Activated naive CD8-positive, alpha-beta T cell treated with anti-CD3 and anti-CD28 coated beads, Interleukin-2, amount 50 U/mL, for 16 hours (primary cell): ENCODE results near the gene MSL3B.

Experiments
- DNase-seq: peaks from one replicate; pipeline ENCODE4 v3.0.0-alpha.2; 2020; ENCODE audit warnings: low read depth, low spot score

The MSL3B gene

DNA sequence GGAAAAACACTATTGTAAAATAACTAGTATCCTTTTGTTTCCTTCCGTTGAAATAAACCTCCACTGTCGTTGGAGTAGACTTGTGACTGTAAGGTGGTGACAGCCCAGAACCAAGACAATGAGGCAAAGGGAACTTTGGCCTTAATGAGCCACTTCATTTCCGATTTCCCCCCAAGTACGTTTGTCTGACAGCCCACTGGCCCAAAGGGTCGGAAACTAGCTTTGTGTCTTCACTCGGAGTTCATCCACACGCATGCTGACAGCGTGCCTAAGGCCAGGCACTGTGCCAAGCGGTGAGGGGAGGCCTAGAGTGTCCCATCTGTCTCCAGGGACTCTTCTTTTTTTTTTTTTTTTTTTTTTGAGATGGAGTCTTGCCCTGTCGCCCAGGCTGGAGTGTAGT lies 34.8 kb downstream of the MSL3B start:
- DNase-seq = no peak

DNA sequence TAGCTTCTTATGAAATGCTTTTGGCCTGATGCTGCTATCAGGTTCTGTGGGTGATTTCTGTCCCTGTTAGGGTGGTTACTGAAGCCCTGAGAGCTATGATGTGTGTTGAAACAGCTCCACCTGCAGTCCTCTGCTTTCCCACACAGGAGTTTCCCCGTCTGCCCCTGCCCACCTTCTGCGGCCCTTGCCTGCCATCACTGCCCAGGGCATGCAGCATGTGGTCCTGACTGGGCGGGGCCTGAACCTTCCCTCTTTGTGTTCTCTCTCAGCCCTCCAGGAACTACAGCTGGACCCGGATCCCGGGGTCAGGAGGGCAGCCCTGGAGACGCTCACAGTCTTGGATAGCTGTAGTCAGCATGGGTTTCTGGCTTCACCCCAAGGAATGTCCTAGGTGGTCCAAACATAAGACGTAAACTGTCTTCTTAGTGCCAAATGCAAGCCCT lies 35.3 kb downstream of the MSL3B start:
- DNase-seq = no peak

DNA sequence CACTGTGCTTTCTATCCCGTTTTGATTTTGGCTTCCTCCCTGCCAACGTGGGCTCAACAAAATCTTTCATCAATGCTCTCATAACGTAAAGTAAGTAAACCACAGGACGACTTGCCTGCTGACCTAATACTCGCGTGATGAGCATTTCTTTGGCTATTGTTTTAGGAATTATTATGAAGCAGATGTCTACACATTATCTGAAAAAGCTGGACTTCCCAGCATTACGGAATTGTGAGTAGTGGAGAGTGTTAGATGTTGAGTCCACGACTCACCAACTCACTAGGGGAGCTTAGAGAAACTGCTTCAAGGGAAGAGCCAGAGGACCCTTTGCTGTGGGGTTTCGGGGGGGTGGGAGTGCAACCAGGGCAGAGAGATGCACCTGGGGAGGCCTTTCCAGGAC lies 35.8 kb downstream of the MSL3B start:
- DNase-seq = no peak

DNA sequence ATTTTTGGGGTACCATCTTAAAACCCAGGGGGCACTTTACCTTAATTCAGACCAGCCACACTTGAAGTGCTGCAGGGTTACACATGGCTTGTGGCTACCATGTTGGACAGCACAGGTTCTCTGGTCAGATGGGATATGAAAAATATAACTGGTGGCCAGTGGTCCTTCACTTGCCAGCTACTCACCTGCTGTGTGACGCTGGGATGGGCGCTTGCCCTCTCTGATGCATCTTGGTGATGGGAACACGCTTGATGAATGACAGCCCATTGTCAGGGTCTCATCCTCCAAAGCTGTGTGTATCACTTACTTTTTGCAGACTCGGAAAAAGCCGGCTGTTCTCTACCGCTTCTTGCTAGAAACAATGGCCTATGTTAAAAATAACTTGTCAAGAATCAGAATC lies 36.3 kb downstream of the MSL3B start:
- no peak for DNase-seq

DNA sequence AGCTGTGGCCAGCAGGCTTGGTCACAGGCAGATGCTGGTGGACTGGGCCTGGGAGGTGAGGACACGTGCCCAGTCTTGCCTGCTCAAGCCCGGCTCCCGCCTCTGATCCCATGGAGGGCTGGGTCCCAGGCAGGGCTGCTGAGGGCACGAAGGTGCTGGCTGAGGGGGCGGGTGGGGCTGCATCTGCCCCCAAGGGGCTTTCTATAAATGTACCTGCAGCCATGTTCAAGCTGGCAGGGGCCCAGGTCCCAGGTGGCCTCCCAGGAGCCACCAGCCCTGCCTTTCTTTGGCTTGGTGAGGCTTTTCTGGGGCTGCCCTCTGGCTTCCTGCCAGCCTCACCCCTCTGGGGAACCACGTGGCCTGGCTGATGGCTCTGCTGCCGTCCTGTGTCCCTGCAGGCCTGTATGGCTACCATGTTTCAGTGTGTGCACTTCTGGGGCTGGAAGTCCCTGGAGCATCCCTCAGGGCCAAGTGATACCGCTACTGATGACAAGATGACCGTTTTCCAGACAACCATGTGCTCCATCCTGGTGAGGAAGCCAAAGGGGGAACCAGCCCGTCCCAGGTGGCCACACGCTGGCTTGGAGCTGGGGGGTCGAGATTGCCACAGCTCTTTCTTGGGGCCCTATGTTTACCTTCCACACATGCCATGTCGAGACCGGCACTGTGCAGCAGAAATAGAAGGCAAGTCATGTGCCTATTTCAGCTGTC lies 37.0 kb downstream of the MSL3B start:
- DNase-seq = no peak

DNA sequence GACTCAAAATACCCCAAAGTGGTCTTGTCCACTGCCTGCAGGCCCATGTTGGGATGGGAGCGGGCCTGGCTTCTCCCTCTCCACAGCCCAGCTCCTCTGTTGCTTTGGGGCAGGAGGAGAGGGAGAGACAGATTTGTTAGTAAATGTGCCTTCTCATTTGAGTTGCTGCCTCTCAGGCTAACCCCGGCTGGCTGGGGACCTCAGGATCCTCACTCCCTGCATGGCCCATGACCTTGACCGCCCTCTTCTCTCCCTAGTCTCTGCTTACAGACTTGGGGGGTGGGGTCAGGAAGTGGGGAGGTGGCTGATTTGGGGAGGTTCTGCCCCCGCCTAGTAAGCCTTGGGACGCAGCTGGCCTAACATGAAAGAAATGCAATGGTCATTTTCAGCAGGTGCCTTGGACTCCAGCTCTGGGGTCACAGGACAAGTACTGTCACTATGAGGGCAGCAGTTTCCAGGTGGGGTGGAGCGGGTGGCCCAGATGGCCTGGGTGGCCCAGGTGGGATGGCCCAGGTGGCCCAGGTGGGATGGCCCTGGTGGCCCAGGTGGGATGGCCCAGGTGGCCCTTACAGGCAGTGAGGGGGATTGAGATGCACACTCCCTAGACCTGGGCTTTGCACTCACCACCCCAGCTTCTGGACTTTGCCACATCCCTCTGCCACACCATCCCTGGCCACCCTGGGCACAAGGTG lies 37.9 kb downstream of the MSL3B start:
- no peak for DNase-seq

DNA sequence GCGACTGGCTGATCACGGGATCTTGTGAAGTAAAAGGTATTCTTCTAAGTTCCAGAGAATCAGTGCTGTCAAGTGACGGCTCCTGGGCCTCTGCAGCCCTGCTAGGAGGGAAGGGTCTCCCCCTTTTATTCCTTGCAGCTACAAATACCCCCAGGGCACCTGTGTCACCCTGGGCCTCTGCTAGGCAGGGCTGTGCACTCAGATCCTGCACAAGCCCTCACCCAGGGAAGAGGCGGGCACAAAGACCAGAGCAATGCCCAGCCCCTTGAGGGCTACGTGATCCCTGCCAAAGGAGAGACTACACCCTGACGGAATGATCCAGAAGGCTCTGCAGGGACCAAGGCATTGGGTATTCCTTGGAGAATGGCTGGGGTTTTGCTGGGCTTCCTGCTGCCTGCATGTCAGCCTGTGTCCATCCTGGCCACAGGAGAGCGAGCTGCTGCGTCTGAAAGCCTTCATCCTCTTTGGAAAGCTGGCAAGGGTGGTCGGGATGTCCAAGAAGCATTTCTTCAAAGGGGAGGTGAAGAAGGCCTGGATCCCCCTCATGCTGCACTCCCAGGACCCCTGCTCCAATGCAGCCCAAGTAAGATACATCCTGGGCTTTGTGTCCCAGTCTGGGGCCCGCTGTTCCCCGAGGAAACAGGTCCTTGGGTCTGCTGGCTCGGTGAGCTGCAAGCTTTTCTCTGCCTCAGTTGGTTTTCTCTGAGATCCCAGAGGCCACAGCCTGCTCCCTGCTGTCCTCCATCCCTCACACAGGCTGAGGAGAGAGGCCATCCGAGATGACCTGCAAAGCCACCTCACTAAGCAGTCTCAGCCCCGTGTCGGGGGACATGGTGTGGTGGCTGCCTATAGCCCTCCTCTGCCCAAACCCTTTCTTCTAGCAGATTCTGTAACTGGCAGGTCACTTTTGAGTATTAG lies 38.7 kb downstream of the MSL3B start:
- DNase-seq = no peak

DNA sequence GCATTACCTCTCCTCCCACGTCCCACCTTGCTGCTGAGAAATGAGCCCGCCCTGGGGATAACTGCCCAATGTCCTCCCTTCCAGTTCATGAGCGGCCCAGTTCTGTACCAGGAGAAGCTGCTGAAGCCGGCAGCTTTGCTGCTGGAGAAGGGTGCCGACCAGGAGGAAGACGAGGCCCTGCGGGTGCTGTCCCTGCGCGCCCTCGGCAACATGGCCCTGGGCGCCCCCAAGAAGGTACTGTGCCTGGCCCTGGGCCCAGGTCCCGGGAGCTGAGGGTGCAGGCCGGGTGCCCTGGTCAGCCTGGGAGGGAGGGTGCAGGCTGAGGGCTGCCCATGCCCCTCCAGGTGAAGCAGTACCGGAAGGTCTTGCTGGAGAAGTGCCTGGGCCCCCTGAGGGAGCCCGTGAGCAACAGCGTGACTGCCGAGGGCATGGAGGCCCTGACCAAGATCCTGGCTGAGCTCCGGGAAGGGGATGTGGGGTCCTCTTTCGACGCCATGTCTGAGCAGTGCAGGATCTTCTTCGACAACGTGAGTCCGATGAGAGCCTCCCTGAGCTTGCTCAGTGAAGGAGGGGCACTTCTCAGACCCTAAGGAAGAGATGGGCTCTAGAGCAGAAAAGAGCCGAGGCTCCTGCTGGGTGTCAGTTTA lies 39.5 kb downstream of the MSL3B start:
- DNase-seq = no peak

DNA sequence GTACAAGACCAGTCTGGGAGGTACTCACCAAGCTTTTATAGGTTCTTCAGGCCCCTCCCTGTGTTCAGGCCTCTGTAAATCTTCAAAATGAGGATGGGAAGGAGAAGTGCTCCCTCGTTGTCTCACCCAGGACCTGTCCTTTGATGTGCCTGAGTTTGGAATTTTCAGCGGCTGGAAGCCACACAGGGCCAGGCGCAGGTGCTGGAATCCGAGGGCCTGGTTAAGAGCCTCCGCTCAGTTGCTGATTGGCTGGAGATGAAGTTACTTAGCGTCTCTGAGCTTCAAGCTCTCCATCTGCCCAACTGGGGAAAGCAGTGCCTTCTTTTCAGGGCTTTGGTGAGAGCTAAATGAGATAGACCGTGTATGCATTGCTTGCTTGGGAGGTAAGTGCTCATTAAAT lies 43.8 kb downstream of the MSL3B start:
- no peak for DNase-seq

DNA sequence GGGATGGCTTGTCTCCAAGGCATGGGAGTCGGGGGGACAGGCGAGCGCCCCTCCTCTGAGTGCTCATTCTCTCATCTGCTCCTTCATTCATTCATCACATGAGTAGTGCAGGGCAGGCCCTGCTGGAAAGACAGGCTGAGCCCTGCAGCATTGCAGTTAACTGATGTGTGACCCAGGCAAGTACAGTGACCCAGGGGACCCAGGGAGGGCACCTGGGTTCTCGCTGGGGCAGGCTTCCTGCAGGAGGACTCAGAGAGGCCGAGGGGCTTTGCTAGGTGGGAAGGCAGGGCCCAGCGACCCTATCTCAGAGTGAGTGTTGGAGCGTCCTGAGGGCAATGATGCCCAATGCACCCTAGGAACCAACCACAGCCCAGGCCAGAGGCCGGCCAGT lies 44.5 kb downstream of the MSL3B start:
- no peak for DNase-seq

DNA sequence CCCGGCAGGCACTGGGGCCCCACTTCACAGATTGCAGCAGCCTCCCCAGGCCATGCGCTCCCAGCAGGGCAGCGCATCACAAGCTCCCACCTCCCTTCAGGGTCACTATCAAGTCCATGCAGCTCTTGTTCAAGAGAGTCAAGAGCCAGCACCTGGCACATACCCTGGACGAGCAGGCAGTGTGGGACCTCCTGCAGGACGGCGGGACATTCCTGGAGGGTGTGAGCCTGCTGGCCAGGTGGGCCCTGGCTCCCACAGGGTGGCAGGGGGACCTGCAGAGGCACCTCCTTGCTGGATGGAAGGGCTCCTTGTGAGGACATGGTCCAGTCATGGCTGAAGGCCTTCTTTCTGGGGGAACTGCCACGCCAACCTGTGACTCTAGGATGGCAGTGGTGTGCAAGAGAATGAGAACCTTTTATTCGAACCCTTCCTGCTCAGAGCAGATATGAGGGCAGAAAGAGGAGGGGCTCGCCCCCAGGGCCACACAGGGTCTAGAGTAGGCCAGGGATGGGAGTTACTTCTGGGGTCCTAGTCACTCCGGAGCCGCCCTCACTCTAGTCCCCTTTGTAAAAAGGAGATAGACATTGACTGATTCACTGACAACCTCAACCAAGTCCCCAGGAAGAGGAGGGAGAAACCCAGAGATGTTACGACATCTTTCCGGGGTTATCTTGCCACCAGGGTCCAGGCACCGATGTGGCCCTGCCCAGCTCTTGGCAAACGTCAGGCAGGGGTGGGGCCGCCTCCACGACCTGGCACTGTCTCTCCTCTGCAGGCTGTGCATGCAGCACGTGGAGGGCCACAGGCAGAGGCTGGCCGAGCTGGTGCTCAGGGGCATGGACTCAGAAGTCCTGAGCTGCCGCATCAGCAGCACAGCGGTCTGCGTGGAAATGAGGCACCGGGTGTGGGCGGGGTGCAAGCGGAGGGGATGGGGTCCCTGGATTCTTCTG lies 45.1 kb downstream of the MSL3B start:
- no peak for DNase-seq

DNA sequence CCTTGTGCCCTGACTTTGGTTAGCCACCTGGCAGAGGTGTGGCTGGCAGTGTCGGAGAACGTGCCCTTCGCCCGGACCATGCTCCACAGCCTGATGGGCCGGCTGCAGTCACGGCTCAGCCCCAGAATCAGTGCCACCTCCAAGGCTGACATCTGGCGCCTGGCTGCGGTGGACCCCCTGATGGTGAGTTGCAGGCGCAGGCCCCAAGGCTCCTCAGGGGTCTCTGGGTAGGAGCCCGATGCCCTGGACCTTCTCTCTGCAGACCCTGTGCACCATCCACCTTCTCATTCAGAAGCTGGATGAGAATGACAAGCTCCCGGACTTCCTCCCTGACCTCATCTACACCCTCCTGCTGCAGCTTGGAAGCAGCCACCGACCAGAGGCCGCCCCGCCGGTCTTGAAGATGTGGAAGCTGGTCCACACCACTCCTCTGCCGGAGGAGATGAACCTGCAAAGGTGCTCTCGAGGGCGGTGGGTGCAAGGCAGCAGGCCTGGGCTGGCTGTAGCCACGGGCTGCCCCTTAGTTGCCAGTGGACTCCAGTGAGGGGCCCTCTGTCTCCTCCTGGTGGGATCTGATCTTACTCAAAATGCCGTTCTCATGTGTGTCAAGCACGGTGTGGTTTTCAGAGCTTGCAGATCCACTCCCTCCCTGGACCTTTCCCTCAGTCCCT lies 46.0 kb downstream of the MSL3B start:
- DNase-seq = no peak

DNA sequence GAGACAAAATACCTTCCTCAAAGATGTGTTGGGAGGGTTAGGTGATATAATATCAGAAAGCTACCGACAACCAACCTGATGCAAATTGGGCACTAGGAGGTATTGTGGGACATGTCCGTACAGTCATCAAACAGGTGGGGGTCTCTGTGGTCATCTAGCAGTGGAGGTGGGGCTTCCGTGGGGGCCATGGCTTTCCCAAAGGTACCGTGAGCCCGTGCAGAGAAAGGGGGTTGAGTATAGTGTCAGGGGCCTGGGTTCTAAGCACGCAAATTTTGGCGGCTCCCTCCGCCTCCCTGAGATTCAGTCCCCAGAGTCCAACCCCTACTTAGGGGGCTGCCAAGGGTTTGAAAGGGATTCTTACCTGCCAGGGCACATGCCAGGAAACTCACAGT lies 46.5 kb downstream of the MSL3B start:
- no peak for DNase-seq

DNA sequence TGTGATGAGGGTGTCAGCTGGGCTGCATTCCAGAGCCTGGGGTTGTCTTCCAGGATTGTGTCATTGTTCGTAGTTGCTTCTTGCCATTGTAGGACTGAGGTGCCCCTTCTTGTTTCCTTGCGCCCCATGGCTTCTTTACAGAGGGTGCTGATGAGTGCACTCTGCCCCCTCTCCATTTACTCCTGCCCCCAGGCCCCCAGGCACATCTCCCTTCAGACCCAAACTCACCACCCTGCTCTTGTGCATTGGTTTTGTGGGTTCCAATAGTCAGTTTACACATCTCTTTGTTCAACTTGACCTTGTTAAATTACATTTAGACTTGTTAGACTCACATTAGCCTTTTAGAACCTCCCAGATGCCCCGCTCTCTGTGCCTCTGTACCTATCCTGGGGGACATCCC lies 47.0 kb downstream of the MSL3B start:
- DNase-seq = no peak

DNA sequence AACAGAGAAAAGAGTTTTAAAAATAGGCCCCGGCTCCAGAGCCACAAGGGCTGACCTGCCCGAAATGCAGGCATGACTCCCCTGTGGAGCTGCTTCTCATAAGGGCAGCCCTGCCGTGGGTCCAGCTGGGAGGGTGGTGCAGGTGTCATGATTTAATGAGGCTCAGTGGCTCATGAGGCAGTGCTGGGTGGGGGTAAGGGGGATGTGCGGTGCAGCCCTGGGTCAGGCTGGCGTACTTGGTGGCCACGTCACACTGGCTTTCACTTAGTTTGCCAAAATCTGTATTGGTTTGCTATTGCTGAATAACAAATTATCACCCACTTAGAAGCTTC lies 47.4 kb downstream of the MSL3B start:
- no peak for DNase-seq

DNA sequence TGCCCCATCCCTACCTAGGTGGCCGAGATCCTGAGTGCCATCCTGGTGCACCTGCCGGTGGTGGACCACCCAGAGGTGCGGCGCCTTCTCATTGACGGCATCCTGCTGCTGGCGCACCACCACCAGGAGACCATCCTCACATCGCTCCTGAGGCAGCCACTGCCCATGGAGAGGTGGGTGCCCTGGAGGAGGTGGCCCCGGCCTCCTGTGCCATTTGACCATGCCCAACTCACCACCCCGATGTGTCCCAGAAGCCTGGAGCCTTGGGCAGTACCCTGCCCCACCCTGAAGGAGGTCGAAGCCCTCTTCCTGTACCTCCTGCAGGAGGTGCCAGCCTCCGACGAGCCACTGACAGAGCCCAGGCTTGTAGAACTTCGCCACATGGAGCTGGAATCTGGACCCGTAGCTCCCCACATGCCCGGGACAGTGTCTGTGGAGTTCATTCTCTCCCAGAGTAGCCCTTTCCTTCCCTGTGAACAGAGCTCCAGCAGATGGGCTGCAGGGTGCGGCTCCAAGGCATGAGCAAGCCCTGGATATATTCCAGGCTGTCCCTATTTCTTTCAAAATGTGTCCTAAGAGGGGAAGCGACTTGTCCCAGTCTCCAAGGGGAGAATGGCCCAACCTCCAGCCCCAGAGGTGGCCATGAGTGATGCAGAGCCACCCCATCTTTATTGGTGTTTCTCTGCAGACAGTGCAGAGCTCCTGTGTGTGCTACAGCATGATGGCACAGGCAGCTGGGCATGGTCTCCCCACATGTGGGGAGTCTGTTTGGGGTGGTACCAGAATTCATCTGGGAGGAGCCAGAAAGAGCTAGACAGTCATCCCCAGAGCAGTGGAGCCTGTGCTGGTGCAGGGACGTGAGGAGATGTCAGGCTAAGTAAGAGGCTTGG lies 48.1 kb downstream of the MSL3B start:
- no peak for DNase-seq

DNA sequence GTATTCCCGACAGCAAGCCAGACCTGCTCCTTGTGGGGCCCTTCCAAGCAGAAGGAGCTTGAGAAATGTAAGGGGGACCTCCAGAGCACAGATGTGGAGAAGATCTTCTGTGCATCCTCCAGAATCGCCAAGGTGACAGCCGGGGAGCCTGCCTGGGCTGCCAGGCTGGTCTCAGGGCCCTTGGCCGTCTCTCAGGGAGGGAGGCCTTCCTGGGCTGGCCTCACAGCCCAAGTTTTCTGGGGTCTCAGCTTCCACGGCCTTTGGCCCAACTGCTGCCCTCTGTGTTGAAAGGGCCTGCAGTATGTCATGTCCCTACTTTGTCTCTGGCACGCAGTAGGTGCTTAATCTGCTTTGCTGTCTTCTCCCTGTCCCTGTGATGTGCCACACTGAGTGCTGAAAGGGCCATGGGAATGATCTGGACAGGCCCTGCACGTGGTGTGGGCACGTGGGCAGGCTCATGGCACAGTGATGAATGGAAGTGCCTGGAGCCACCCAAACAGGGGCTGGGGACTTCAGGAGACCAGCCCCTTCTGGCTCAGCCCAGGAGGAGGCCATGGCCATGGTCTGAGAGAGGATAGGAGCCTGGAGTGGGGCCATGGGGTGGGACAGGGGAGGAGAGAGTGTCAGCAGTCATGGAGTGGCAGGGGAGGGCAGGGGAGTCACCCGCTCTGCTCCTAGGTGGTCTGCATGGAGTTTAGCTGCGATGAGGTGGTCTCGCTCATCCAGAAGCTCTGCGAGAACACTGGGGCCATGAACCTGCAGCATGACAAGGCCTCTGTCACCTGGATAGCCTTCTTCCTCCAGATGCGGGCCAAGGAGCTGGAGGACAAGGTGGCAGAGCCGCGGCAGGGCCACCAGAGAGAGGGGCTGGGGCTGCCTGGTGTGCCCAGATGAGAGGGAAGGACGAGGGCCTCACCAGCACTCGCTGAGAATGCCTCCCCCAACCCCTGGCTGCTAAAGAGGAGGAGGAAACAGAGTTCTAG lies 49.3 kb downstream of the MSL3B start:
- no peak for DNase-seq

DNA sequence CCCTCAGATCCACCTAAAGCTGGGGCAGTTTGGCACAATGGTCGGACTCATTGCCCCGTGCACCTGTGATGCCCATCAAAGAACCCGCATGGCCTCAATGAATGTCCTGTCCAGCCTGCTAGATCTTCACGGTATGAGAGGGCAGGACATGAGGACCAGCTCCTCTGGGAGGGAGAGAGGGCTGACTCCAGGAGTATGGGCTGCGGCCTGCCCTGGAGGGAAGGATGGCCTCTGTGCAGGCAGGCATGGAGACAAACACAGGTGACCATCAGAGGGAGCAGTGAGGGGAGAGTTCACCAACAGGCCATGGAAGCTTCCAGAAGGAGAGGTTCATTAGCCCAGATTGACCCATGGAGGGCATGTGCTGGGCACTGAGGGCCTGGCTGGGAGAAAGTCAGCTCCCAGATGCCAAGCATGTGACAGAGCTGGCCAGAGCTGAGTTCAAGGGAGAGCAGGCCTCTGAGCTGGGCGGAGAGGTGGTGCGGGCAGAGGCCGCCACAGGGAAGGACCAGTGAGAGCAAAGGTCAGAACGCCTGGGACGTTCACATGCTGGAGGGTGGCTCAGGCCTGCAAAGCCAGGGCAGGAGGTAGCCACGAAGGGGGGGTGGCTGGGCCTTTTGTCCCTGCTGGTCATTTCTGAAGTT lies 50.1 kb downstream of the MSL3B start:
- DNase-seq = no peak
